Hair follicular keratinocyte (primary cell): ENCODE measurements around the gene CTSO. TPM values are rescaled to one million over a fixed set of nuclear protein-coding genes. Genes with fewer than 3 reads are reported as not detected.

Experiments used
- total RNA-seq: library from RNA; depleted of rRNA; stranded (reverse); fragments of >200 nt; gene quantifications from 2 replicates; pipeline ENCODE4 v1.2.3, GENCODE V29; 2015

CTSO gene, protein sequence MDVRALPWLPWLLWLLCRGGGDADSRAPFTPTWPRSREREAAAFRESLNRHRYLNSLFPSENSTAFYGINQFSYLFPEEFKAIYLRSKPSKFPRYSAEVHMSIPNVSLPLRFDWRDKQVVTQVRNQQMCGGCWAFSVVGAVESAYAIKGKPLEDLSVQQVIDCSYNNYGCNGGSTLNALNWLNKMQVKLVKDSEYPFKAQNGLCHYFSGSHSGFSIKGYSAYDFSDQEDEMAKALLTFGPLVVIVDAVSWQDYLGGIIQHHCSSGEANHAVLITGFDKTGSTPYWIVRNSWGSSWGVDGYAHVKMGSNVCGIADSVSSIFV
- 1.7 and 3.7 TPM in 2 replicates for total RNA-seq

GRCh38 chr4:155953151-155954117 lies at the start of gene CTSO:
Gene CTSO (minus strand): TSS chr4:155953866. CDS start chr4:155953847, 19 bp downstream.

GRCh38 chr4:155903453-155903852 lies 50.2 kb downstream of the CTSO start, which contains the start of gene TDO2:
Gene TDO2 (plus strand): TSS chr4:155903696. CDS start chr4:155903759, 63 bp downstream.

Other genes starting within 250 kb of the CTSO start
- 0.23 and 0.84 TPM in 2 replicates for gene GUCY1B1, start 194.8 kb downstream of the CTSO start, total RNA-seq
- not detected in 2 replicates for gene ASIC5, start 87.6 kb downstream of the CTSO start, total RNA-seq
- not detected in 2 replicates for gene TDO2, start 50.2 kb downstream of the CTSO start, total RNA-seq